ENCODE results near the gene CLEC9A. TPM values are rescaled to one million over a fixed set of nuclear protein-coding genes. Genes with fewer than 3 reads are reported as not detected.

Gene CLEC9A
- total RNA-seq, 2 experiments from 2014 or later = not detected

DNA sequence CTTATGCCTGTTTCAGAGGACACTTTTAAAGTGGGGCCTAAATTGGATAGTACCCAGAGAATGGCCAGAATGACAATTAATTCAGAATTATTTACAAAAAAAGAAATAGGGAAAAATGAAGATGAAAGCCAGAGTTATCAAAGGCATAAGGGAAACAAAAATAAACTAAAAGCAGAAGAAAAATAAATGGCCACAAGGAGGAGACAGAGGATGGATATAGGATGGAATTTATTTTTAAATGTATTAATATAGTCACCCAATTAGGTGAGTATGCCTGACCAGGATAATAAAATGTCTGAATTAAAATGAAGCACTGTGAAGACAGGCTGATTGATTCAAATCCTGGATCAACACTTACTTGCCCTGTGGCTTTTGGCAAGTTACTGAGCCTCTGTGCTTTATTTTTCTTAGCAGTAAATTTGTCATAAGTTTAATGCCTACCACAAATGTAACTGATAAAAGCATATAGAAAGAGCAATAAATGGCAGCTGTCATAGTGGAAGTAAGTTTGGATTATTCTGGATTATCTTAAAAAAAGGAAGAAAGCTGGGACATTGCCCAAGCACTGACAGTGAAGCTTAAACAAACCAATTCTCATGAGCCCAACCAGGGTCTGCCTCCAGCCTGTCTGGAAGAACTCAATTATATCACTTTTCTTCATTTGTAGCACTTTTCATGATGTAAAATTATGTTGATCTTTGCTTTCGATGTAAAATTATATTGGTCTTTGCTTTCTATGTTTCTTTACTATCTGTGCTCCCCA, 3.5 kb downstream of the CLEC9A start:
- DNase-seq = no peak
- Mint-ChIP-seq H3K36me3 (no peaks in the 10 kb centered on the region), H3K4me3 (no peak overlapping the region), H3K27ac (no peak overlapping the region), H3K9me3 (no peaks in the 10 kb centered on the region), H3K4me1 (no peaks in the 10 kb centered on the region), H3K27me3 (no peaks in the 10 kb centered on the region)

DNA sequence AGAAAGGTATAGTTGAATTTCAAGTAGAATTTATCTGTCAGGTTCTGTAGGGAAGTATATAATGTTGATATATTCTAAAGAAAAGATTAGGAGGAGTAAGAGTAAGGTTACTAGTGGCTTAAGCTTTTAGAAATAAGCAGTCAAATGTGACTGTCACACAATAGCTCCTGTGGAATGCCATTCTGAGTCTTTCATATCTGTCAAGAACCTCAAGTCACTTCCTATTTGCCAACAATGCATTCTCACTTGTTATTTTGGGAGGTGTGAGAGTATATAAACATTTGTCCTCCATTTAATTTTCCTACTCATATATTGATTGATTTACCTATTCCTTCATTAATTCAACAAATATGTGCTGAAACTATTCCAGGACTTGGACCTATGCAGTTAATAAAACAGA, 11.7 kb downstream of the CLEC9A start:
- Mint-ChIP-seq H3K4me3 (no peak overlapping the region), H3K27me3 (peaks cover 11% of the 10 kb centered on the region), H3K36me3 (no peaks in the 10 kb centered on the region), H3K4me1 (no peaks in the 10 kb centered on the region), H3K27ac (no peak overlapping the region), H3K9me3 (no peaks in the 10 kb centered on the region)
- DNase-seq = no peak

DNA sequence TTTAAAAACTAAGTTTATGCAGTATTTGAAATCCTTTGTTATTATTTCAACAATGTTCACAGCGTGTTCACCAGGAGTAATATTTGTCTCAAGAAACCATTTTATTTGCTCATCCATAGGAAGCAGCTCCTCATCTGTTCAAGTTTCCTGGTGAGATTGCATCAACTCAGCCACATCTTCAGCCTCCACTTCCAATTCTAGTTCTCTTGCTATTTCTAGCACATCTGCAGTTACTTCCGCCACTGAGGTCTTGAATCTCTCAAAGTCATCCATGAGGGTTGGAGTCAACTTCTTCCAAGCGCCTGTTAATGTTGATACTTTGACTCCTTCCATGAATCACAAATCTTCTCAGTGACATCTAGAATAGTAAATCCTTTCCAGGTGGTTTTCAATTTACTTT, 18.0 kb downstream of the CLEC9A start:
- Mint-ChIP-seq H3K27me3 (peaks cover 15% of the 10 kb centered on the region), H3K4me3 (no peak overlapping the region), H3K9me3 (peaks cover 2% of the 10 kb centered on the region), H3K27ac (no peak overlapping the region), H3K36me3 (no peaks in the 10 kb centered on the region), H3K4me1 (peaks cover 6% of the 10 kb centered on the region)
- DNase-seq = no peak

DNA sequence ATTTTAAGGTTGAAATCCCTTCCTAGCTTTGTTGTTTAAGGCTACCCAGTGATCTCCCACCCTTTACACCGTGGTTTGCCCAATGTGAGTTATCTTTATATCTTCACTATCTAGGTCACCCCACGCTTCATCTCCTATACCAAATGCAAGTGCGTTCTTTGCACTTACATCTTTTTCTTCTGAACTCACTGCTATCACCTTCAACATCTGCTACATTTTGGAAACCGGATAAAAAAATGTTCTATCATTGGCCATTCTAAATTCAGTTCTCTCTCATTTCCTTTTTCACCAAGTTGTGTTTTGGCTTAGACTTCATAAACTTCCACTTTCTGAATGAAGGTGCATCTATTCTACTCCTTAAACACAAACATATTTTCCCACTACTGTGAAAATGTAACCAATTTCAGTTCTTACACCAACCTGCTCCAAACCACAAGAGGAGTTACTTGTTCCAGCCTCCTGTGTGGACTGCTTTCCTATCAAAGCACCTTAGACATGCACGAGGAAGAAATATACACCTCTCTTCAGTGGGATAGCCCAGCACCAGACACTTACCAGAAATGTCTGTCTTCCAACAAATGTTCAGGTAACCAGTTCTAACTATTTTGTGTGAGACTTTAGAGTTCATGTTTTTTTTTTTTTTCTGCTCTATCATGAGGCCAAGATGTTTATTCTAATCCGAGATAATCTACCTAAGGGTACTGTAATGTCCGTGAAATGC, 21.9 kb downstream of the CLEC9A start:
- Mint-ChIP-seq H3K27me3 (peaks cover 14% of the 10 kb centered on the region), H3K36me3 (no peaks in the 10 kb centered on the region), H3K4me3 (no peak overlapping the region), H3K9me3 (peaks cover 2% of the 10 kb centered on the region), H3K27ac (no peak overlapping the region), H3K4me1 (peaks cover 6% of the 10 kb centered on the region)
- no peak for DNase-seq

DNA sequence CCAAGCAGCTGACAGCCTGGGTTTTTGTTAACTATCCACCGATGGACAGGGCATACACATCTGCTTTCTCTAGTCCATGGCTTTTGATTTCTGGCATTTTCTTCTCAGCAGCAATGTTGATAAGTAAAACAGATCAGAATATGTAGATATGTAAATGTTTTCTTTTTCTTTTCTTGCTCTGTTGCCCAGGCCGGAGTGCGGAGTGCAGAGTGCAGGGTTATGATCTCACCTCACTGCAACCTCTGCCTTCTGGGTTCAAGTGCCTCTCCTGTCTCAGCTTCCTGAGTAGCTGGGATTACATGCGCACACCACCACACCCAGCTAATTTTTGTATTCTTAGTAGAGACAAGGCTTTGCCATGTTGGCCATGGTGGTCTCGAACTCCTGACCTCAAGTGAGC, 27.9 kb downstream of the CLEC9A start:
- Mint-ChIP-seq H3K36me3 (no peaks in the 10 kb centered on the region), H3K4me3 (no peak overlapping the region), H3K4me1 (no peaks in the 10 kb centered on the region), H3K9me3 (no peaks in the 10 kb centered on the region), H3K27me3 (peaks cover 11% of the 10 kb centered on the region), H3K27ac (no peak overlapping the region)
- DNase-seq = no peak

DNA sequence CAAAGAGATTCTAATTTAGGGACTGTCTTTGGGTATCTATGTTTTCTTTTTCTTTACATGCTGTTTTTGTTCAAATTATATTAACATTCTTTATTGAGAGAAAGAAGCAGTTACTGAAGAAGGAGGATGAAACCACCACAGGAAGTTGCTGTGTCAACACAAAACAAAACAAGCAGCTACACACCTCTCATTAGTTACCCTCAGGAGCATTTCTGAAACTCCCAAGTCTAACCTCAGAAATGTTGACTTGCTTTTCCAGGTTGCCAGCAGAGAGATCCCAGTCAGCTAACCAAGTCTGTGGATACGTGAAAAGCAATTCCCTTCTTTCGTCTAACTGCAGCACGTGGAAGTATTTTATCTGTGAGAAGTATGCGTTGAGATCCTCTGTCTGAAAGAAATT, 34.8 kb downstream of the CLEC9A start:
- Mint-ChIP-seq H3K27me3 (peaks cover 25% of the 10 kb centered on the region), H3K36me3 (no peaks in the 10 kb centered on the region)

DNA sequence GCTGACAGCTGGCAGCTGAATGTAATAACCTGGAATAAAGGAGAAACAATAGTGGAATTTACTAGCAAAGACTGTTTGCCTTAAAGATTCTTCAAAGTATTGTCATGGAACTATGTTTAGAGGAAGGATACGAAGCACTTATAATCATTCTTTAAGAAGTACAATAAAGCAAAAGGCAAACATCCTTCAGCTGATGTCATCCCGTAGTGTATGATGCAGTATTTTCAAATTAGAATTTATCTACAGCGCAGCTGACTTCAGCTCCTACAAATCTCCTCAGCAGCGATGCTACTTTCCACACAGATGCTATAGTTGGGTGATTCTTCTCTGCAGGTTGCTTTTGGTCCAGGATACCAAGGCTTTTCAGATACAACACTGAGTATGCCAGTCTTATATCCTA, 36.8 kb downstream of the CLEC9A start:
- no peak for DNase-seq
- Mint-ChIP-seq H3K27ac (no peak overlapping the region), H3K27me3 (peaks cover 25% of the 10 kb centered on the region), H3K4me3 (no peak overlapping the region), H3K9me3 (no peaks in the 10 kb centered on the region), H3K36me3 (no peaks in the 10 kb centered on the region), H3K4me1 (no peaks in the 10 kb centered on the region)

More for the DNA sequence above, 34.8 kb downstream of the CLEC9A start:
- Mint-ChIP-seq H3K9me3 (no peaks in the 10 kb centered on the region), H3K4me1 (no peaks in the 10 kb centered on the region), H3K27ac (no peak overlapping the region), H3K4me3 (no peak overlapping the region)
- no peak for DNase-seq

DNA sequence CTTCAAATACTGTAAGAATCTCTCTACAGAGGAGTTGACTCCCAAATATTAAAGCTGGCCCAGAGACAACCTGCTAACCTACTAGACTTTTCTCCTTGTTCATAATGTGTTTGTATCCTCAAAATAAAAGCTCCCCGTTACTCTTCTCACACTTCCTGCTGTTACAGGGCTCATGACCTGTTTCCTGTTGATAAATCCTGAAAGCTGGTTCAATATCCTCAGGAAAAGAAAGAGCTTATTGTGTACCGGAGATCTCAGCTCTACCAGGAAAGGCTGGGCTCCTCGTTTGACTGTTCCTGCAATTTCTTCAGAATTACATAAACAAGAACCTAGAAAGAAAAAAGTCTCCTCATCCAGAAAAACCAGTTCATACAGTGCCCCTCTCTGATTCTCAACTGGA, 37.5 kb downstream of the CLEC9A start:
- no peak overlapping the region for H3K27ac Mint-ChIP-seq
- H3K36me3 Mint-ChIP-seq = no peaks in the 10 kb centered on the region
- no peaks in the 10 kb centered on the region for H3K9me3 Mint-ChIP-seq
- H3K27me3 Mint-ChIP-seq = peaks cover 25% of the 10 kb centered on the region
- no peak for DNase-seq
- H3K4me1 Mint-ChIP-seq = no peaks in the 10 kb centered on the region
- no peak overlapping the region for H3K4me3 Mint-ChIP-seq

DNA sequence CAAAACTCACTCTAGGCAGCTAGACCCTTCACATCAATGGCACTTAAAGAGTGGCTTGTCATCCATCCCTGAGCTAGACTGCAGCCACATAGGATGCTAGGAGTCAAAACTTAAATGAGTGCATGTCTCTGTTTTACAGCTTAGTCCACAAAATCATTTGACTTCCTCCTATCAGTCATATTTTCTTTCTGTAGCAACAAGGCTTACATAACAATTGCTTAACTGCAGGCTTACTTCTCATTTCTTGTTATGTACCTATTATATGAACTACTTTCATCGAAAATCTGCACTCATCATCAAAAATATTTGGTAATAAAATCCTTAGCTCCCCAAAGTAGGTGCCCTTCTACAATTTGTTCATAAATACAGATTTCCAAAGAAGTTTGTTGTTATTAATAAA, 38.2 kb downstream of the CLEC9A start:
- H3K27ac Mint-ChIP-seq = no peak overlapping the region
- H3K4me1 Mint-ChIP-seq = no peaks in the 10 kb centered on the region
- H3K36me3 Mint-ChIP-seq = no peaks in the 10 kb centered on the region
- no peak for DNase-seq
- no peak overlapping the region for H3K4me3 Mint-ChIP-seq
- H3K27me3 Mint-ChIP-seq = peaks cover 25% of the 10 kb centered on the region
- no peaks in the 10 kb centered on the region for H3K9me3 Mint-ChIP-seq

DNA sequence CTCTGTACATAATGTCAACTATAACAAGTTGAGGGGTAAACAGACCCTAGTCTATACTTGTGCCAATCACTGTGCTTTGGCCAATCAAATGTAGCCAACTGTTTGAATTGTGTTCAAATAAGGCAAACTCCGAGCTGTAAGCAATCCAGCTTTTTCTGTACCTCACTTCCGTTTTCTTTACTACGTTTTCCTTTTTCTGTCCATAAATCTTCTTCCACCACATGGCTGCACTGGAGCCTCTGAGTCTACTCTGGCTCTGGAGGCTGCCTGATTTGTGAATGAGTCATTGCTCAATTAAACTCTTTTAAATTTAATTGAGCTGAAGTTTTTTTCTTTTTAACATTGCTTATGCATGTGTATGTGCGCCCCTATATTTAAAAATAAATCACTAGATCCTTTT, 38.6 kb downstream of the CLEC9A start:
- DNase-seq = no peak
- Mint-ChIP-seq H3K4me1 (no peaks in the 10 kb centered on the region), H3K27me3 (peaks cover 25% of the 10 kb centered on the region), H3K9me3 (no peaks in the 10 kb centered on the region), H3K27ac (no peak overlapping the region), H3K4me3 (no peak overlapping the region), H3K36me3 (no peaks in the 10 kb centered on the region)

DNA sequence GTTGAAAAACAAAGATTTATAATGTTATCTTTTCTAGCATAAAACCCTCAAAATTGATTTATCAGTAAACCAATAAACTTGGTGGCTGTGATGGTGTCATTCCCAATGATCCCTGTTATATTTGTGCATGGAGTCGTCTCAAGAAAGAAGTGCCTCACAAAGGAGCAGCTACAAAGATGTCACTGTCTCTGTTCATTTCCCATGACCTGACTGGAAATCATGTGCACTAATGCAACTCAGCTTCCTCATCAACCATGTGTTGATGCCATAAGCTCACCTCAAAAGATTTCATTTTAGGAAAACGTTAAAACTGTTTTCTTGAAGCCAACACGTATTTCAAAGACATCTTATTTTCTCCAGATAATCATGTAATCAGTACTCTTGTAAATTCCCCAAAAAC, 39.5 kb downstream of the CLEC9A start:
- H3K9me3 Mint-ChIP-seq = no peaks in the 10 kb centered on the region
- H3K4me3 Mint-ChIP-seq = no peak overlapping the region
- peaks cover 19% of the 10 kb centered on the region for H3K27me3 Mint-ChIP-seq
- no peaks in the 10 kb centered on the region for H3K36me3 Mint-ChIP-seq
- no peak for DNase-seq
- H3K4me1 Mint-ChIP-seq = no peaks in the 10 kb centered on the region
- H3K27ac Mint-ChIP-seq = no peak overlapping the region

DNA sequence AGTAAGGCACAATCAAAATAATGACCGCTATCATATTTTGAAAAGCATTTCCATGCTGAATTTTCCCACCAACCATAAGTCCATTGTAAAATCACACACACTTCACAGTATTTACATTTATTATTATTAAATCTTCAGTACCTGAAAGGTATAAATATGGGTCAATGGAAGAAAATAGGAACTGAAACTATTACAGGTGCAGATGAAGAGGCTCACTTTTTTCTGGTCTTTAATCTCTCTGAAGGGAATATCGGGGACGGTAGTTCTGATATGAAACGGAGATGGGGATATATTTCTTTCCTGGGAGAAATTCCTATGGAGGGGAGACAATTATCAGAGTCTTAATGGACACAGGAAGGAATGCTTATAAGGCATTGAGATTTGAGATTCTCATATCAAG, 39.9 kb downstream of the CLEC9A start:
- no peaks in the 10 kb centered on the region for H3K9me3 Mint-ChIP-seq
- no peak for DNase-seq
- H3K4me1 Mint-ChIP-seq = no peaks in the 10 kb centered on the region
- no peak overlapping the region for H3K27ac Mint-ChIP-seq
- no peak overlapping the region for H3K4me3 Mint-ChIP-seq
- H3K27me3 Mint-ChIP-seq = peaks cover 17% of the 10 kb centered on the region
- no peaks in the 10 kb centered on the region for H3K36me3 Mint-ChIP-seq

DNA sequence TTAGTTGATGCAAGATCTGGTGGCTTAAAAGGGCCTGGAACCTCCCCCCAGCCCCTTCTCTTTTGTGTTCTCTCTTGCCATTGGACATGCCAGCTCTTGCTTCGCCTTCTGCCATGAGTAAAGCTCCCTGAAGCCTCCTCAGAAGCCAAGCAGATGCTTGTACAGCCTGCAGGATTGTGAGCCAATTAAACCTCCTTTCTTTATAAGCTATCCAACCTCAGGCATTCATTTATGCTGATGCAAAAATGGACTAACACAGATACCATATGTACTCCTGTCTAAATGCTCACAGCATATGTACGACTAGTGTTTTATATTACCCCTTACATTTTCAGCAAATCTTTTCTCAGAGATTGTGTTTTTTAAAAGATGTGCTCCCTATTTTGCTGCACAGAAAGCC, 41.6 kb downstream of the CLEC9A start:
- no peak overlapping the region for H3K27ac Mint-ChIP-seq
- peaks cover 11% of the 10 kb centered on the region for H3K27me3 Mint-ChIP-seq
- no peak for DNase-seq
- H3K4me3 Mint-ChIP-seq = no peak overlapping the region
- no peaks in the 10 kb centered on the region for H3K9me3 Mint-ChIP-seq
- H3K4me1 Mint-ChIP-seq = no peaks in the 10 kb centered on the region
- no peaks in the 10 kb centered on the region for H3K36me3 Mint-ChIP-seq

DNA sequence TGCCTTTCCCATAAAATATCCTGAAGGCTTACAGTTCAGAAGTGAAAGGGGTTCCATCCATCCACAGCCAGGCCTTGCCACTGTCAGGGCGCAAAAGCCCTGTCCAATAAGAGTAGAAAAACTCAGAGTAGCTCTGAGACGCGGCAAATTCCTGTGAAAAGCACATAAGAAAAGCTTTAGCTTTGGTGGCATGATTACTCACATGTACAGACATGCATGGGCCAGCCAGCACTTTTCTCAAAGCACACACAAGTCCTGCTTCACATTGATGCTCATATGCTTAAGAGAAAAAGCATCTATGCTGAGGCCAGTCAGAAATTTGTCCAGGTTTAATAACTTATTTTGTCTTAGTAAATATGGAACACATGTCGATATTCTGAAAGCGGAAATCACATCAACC, 42.8 kb downstream of the CLEC9A start:
- Mint-ChIP-seq H3K36me3 (no peaks in the 10 kb centered on the region), H3K4me3 (no peak overlapping the region), H3K9me3 (no peaks in the 10 kb centered on the region), H3K27ac (no peak overlapping the region), H3K27me3 (peaks cover 4% of the 10 kb centered on the region), H3K4me1 (no peaks in the 10 kb centered on the region)
- DNase-seq = no peak

DNA sequence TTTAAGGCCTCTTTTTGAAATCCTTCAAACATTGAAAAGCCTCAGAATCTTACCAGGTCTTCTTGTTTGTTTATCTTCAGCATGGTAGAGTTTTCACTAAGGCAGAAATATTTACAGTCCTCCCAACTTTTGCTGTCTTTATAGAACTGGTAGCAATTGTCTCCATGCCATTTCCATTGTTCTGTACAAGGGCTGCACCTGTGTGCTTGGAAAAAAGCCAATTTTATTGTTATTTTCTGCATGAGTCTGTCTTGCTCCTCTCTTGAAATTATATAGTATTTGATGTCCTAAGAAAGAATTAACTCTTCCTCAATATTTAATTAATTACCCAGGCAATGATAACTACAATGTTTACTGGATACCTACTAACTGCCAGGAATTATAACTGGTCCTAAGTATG, 45.0 kb downstream of the CLEC9A start:
- H3K4me1 Mint-ChIP-seq = no peaks in the 10 kb centered on the region
- no peaks in the 10 kb centered on the region for H3K9me3 Mint-ChIP-seq
- H3K27me3 Mint-ChIP-seq = peaks cover 8% of the 10 kb centered on the region
- no peak overlapping the region for H3K4me3 Mint-ChIP-seq
- no peak for DNase-seq
- no peaks in the 10 kb centered on the region for H3K36me3 Mint-ChIP-seq
- H3K27ac Mint-ChIP-seq = no peak overlapping the region

All from activated naive CD8-positive, alpha-beta T cell treated with anti-CD3 and anti-CD28 coated beads for 36 hours (primary cell).